GM19035 (cell line): ENCODE measurements around the gene PFDN1.

Experiments used
- ATAC-seq: cut with Tn5 transposase; IDR thresholded peaks from one replicate; pipeline ENCODE4 v1.9.1; 2021; ENCODE audit not compliant: unreplicated experiment

Gene PFDN1

GRCh38 chr5:140329739-140330481, 27.0 kb upstream of the PFDN1 start:
- ATAC-seq: no peak

- ATAC-seq: no peak
Measured at GRCh38 chr5:140328036-140328764, 25.3 kb upstream of the PFDN1 start.

GRCh38 chr5:140327589-140327988, 24.7 kb upstream of the PFDN1 start:
- no peak for ATAC-seq

- no peak for ATAC-seq
Measured at GRCh38 chr5:140325486-140325885, 22.6 kb upstream of the PFDN1 start.

- ATAC-seq: no peak
Measured at GRCh38 chr5:140324617-140325241, 21.8 kb upstream of the PFDN1 start.

DNA sequence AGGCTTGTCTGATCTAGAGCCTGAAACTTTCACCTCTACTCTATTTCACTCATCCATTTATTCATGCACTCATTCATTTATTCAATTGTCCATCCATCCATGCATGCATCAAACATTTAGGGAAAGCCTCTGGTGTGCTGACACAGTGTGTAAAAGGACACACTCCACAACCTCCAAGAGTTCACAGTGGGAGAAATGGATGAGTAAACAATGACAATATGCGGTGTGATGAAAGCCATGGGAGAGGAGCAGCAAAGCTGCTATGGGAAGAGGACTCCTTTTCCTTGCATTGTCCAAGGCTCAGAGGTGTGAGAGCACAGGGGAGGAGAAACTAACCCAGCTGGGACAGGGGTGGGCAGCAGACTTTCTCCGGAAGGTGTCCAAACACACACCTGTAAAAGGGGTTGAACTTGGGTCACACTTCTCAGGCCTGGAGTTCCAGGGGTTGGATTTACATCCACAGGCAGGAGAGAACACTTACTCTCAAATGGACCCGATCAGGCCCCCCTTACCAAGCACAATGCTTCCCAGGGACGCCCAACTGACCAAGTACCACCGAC, 21.2 kb upstream of the PFDN1 start:
- no peak for ATAC-seq

- no peak for ATAC-seq
Measured at GRCh38 chr5:140322751-140323731, 20.1 kb upstream of the PFDN1 start.

GRCh38 chr5:140321796-140322195, 18.9 kb upstream of the PFDN1 start:
- no peak for ATAC-seq

- ATAC-seq: no peak
Measured at GRCh38 chr5:140319833-140320232, 16.9 kb upstream of the PFDN1 start.

GRCh38 chr5:140318792-140319191, 15.9 kb upstream of the PFDN1 start:
- ATAC-seq: no peak

- no peak for ATAC-seq
Measured at GRCh38 chr5:140317859-140318258, 15.0 kb upstream of the PFDN1 start.

DNA sequence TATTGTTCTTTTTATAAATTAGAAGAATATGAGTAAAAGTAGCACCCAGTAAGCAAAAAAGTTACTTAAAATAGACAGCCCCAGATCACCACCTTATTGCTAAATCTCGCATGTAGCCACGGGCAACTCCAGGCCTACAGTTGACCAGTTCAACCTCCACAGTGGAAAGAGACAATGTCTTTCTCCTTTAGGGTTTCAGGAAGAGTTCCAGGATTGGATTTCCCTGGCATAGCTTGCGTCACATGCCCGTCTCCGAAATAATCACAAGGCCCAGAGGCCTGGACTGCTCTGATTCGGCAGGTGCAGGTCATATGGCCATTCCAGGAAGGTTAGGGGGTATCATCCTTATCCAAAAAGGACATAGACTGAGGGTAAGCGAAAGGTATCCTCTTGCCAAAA, 9.9 kb upstream of the PFDN1 start:
- no peak for ATAC-seq

GRCh38 chr5:140312067-140312790, 9.3 kb upstream of the PFDN1 start:
- ATAC-seq: no peak

- ATAC-seq: no peak
Measured at GRCh38 chr5:140311011-140311467, 8.1 kb upstream of the PFDN1 start.

- ATAC-seq: no peak
Measured at GRCh38 chr5:140310434-140310833, 7.5 kb upstream of the PFDN1 start.

DNA sequence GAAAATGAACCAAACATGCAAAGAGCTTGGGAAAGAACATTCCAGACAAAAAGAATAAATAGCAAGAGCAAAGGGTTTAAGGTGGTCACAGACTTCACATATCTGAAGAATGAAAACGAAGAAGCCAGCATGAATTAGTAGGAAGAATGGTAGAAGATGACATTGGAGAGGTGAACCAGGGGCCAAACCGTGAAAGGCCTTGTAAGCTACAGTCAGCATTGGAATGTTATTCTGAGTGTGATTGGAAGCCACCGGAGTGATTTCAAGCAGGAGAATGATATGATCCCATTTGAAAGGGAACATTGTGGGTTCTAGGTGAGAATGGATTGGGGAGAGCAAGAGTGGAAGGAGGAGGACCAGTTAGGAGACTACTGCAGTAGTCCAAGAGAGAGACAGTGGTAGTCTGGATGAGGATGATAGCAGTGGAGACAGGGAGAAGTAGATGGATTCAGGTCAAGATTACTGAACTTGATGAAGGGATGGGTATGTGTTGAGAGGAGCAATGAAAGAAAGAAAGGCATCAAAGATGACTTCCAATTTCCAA, 6.9 kb upstream of the PFDN1 start:
- ATAC-seq: no peak

- no peak for ATAC-seq
Measured at GRCh38 chr5:140305471-140305870, 2.6 kb upstream of the PFDN1 start.

DNA sequence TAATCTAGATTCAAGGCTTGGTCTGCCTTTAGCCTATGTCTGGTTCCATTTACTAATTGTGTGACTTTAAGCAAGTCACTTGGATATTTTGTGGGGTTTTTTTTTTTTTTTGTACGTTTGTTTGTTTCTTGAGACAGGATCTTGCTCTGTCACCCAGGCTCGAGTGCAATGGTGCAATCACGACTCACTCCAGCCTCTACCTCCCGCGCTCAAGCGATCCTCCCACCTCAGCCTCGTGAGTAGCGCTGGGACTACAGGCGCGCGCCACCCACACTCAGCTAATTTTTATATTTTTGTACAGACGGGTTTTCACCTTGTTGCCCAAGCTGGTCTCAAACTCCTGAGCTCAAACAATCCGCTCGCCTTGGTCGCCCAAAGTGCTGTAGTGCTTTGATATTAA, 1.1 kb upstream of the PFDN1 start:
- ATAC-seq: no peak

DNA sequence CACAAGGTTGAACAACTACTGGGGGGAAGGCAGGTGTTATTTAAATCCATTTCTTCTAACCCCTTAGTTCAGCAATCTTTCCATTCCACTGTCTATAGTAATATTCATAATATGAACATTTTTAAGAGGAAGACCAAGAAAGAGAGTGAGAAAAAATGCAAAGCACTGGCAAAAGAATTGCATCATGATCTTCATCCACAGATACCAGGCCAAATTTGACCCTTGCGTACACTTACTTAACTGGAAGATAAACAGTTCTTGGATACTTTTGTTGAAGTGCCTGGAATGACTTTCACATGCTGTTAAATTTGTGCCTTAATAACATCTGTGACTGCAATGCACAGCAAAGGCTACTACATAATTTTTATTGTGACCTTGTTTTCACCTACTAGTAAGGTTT, 1.8 kb downstream of the PFDN1 start:
- no peak for ATAC-seq

DNA sequence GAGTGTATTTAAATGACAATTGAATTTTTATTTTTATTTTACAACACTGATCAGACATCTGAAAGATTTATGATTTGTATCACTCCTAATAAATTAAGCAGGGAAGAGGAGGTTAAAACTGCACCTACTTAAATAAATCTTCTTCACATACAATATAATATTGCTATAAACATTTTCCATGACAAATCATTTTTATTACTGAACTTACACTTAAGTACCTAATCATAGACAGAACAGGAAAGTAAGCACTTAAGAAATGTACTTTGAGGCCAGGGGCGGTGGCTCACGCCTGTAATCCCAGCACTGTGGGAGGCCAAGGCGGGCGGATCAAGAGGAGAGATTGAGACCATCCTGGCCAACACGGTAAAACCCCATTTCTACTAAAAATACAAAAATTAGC, 3.8 kb downstream of the PFDN1 start:
- no peak for ATAC-seq
